GM19035 (cell line): Measurements from ENCODE around the gene DNALI1.

Experiments
- ATAC-seq: cut with Tn5 transposase; IDR thresholded peaks from one replicate; pipeline ENCODE4 v1.9.1; 2021; ENCODE audit not compliant: unreplicated experiment

The DNALI1 gene

GRCh38 chr1:37599940-37600339 lies 43.2 kb downstream of the DNALI1 start:
- no peak for ATAC-seq

- no peak for ATAC-seq
Observed at GRCh38 chr1:37601441-37601840, 44.7 kb downstream of the DNALI1 start.

DNA sequence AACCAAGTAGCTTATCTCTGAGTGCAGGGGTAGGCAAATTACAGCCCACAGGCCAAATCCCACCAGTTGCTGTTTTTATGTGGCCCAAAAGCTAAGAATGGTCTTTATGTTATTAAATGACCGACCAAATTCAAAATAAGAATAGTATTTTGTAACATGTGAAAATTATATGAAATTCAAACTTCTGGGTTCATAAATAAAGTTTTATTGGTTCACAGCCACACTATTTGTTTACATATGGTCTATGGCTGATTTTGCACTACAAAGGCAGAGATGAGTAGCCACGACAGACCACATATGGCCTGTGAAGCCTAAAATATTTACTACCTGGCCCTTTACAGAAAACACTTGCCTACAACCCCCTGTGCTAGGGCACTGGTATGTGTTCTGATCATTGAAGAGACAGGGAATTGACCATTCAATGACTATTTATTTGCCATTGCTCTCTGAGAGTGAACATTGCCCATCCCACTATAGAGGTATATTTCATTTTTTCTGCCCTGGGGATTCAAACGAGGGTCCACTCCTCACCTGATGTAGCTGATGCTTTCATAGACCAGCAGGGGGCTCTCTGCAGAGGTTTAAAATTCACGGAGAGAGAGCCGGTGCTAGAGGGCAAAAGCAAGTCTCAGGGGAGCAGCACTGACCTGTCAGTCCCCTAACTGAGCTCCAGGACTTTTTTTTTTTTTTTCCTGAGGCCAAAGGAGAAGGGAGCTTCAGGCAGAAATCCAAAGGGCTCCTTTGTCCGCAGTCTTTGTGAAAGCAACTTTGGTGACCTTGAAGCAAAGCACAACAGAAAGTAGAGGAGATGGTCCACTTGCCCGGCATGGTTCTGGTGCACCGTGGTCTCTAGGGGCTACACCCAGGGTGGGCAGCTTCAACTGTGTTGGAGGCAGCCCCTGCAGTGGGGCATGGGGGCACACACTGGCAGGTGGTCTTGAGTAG lies 46.3 kb downstream of the DNALI1 start:
- no peak for ATAC-seq

DNA sequence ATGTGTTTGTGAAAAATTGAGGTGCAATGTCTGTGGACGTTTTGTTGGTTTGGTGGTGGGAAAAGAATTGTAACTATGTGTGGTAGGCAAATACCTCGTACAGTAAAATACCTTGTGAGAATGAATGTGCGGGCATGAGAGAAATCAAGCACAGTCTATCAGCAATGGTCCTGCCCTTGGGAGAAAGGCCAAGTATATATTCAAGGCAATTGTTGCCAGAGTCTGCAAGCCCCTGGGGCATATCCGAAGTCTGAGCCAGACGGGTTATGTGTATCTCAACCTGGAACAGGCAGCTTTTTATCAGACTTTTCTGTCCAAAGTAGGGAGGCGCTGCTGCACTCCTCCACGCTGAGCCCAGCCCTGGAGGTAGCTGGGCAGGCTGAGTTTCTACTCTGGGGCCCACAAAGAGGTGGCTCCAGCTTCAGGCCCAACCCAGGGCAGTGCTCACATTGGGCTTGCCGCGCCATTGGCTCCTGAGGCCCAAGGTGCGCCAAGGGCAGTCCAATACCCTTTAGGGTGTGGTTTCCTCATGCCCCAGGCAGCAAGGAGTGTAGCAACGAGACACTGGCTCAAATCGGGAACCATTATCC lies 48.4 kb downstream of the DNALI1 start:
- no peak for ATAC-seq

- no peak for ATAC-seq
Observed at GRCh38 chr1:37605806-37606474, 49.2 kb downstream of the DNALI1 start.

DNA sequence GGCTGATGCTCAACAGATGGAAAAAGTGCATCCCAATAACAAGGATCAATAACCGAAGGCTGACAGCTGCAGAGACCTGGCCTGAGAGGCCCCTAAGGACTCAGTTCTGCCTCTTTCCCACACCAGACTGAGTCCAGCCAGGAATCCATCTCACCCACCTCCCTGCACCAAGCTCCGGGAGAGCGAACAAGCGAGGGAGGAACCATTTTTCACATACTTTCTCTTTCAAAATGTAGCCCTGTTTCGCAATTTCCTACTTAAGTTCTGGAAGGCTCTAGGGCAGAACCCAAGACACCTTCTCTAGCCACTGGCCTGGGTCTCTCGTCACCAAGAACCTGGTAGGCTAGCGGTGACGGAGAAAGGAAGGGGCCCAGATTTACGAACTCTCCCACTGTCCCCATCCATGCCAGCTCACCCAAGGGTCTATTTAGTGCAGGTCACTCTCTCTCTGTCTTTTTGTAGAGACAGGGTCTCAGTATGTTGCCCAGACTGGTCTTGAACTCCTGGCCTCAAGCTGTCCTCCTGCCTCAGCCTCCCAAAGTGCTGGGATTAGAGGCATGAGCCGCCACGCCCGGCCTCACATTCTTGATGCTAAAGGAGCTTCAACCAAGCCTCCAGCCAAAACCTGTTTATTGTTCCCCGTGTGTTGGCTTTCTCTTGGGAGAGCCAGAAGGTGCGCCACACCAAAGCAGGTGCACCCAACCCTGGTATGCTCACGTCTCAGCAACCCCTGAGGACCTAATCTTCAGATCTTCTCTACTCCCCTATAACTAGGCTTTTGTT lies 49.9 kb downstream of the DNALI1 start:
- no peak for ATAC-seq

DNA sequence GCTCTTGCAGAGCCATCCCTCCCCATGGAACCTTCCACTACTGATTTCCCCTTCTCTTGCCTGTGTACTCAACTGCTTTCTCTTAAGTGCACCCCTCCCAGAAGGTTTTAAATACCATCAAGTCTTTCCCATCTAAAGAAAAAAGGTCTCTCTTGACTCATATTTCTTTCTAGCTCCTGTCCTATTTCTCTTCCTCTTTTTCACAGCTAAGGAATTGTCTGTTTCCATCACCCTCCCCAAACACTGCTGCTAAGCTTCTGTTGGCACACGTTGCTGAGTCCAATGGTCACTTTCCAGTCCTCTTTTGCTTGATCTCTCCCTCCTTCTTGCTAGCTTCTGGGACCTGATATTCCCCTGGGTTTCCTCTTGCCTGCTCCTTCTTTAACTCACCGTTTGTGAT lies 52.3 kb downstream of the DNALI1 start:
- ATAC-seq: no peak

GRCh38 chr1:37609994-37610393 lies 53.3 kb downstream of the DNALI1 start:
- ATAC-seq: no peak

- ATAC-seq: no peak
Observed at GRCh38 chr1:37612186-37612585, 55.4 kb downstream of the DNALI1 start.

- ATAC-seq: no peak
Observed at GRCh38 chr1:37614105-37614504, 57.4 kb downstream of the DNALI1 start.

DNA sequence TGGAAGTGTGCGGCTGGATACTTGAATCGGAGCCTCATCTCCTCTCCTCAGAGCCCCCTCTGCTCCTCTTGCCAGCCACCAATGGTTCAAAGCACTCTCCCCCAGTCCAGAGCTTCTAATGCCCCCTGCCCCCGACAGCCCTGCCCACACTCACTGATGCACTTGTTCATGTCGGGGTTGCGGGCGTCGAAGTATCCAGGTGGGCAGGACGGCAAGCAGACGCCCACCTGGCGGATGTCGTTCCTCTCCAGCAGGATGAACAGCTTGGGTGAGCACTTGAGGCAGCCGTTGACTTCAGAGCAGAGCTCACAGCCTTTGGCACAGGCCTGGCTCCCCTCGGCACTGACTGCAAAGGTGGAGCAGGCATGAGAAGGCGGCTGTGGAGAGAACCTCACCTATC lies 59.6 kb downstream of the DNALI1 start:
- no peak for ATAC-seq
